WTC11 (cell line): Measurements from ENCODE around the gene CSHL1. TPM values are rescaled to one million over a fixed set of nuclear protein-coding genes. Genes with fewer than 3 reads are reported as not detected.

Experiments
- ATAC-seq: fragments of 200-7000 bp; cut with Tn5 transposase; 2 replicates; pipeline ENCODE4 v1.10.0; 2021; ENCODE audit warnings: mild to moderate bottlenecking, moderate library complexity
- CTCF ChIA-PET: fragments of 300-600 bp; sonication (Branson Sonifier 250); formaldehyde crosslinking; loops from one replicate; lab custom pipeline; 2021; ENCODE audit warnings: antibody characterized with exemption; lab: Charles Lee
- POLR2A ChIA-PET: fragments of 350-600 bp; sonication (Branson Sonifier 250); formaldehyde crosslinking; loops from one replicate; lab custom pipeline; 2021; ENCODE audit warnings: antibody characterized with exemption; lab: Charles Lee
- DNase-seq: peaks from one replicate; pipeline ENCODE4 v3.0.0; 2021; ENCODE audit warnings: low spot score
- H3K27ac Mint-ChIP-seq: 2 replicates; pipeline ENCODE4 v1.8.0; 2021; ENCODE audit warnings: mixed read lengths
- H3K27me3 Mint-ChIP-seq: 2 replicates; pipeline ENCODE4 v1.8.0; 2021; ENCODE audit warnings: low read depth, mild to moderate bottlenecking, moderate library complexity, mixed read lengths
- H3K36me3 Mint-ChIP-seq: 2 replicates; pipeline ENCODE4 v1.8.0; 2021; ENCODE audit warnings: mixed read lengths
- H3K4me1 Mint-ChIP-seq: 2 replicates; pipeline ENCODE4 v1.8.0; 2022; ENCODE audit warnings: mixed read lengths
- H3K4me3 Mint-ChIP-seq: 2 replicates; pipeline ENCODE4 v1.8.0; 2021; ENCODE audit warnings: mild to moderate bottlenecking, moderate library complexity, mixed read lengths
- H3K9me3 Mint-ChIP-seq: 2 replicates; pipeline ENCODE4 v1.8.0; 2021; ENCODE audit warnings: mixed read lengths
- CBFB ChIP-seq: sonication (generic); formaldehyde crosslinking; IDR thresholded peaks from 2 replicates; pipeline ENCODE4 v1.8.1; 2022; ENCODE audit warnings: mild to moderate bottlenecking, low read depth, missing genetic modification reagents
- CREB1 ChIP-seq: sonication (generic); formaldehyde crosslinking; IDR thresholded peaks from 2 replicates; pipeline ENCODE4 v1.8.0; 2023; ENCODE audit warnings: mild to moderate bottlenecking, missing genetic modification reagents
- FOXK1 ChIP-seq: sonication (generic); formaldehyde crosslinking; IDR thresholded peaks from 2 replicates; pipeline ENCODE4 v1.8.0; 2022; ENCODE audit warnings: mild to moderate bottlenecking, moderate library complexity, missing genetic modification reagents
- HMGA2 ChIP-seq: fragments of 250-450 bp; sonication (Bioruptor Pico); IDR thresholded peaks from 2 replicates; pipeline ENCODE4 v1.4.0; 2021; ENCODE audit warnings: mild to moderate bottlenecking, moderate library complexity
- NFE2L1 ChIP-seq: sonication (generic); formaldehyde crosslinking; IDR thresholded peaks from 2 replicates; pipeline ENCODE4 v1.8.1; 2023; ENCODE audit warnings: missing genetic modification reagents
- NFYB ChIP-seq: sonication (generic); formaldehyde crosslinking; conservative IDR thresholded peaks from 2 replicates; pipeline ENCODE4 v1.8.0; 2022; ENCODE audit warnings: low read depth, missing genetic modification reagents
- NR3C1 ChIP-seq: sonication (generic); formaldehyde crosslinking; conservative IDR thresholded peaks from 2 replicates; pipeline ENCODE4 v1.8.1; 2023; ENCODE audit warnings: low read depth, mild to moderate bottlenecking, missing genetic modification reagents
- OVOL2 ChIP-seq: fragments of 250-450 bp; sonication (Bioruptor Pico); IDR thresholded peaks from 2 replicates; pipeline ENCODE4 v1.9.0; 2021; ENCODE audit warnings: mild to moderate bottlenecking, borderline replicate concordance
- PRDM15 ChIP-seq: sonication (generic); formaldehyde crosslinking; IDR thresholded peaks from 2 replicates; pipeline ENCODE4 v1.8.0; 2022; ENCODE audit warnings: missing genetic modification reagents
- PRRX2 ChIP-seq: fragments of 250-450 bp; sonication (Bioruptor Pico); IDR thresholded peaks from 2 replicates; pipeline ENCODE4 v1.8.0; 2021; ENCODE audit warnings: mild to moderate bottlenecking
- RORB ChIP-seq: fragments of 250-450 bp; sonication (Bioruptor Pico); IDR thresholded peaks from 2 replicates; pipeline ENCODE4 v1.9.0; 2021; ENCODE audit warnings: mild to moderate bottlenecking
- SMAD4 ChIP-seq: sonication (generic); formaldehyde crosslinking; IDR thresholded peaks from 2 replicates; pipeline ENCODE4 v1.8.0; 2022; ENCODE audit warnings: mild to moderate bottlenecking, missing genetic modification reagents
- TEAD1 ChIP-seq: sonication (generic); formaldehyde crosslinking; IDR thresholded peaks from 2 replicates; pipeline ENCODE4 v1.8.0; 2022; ENCODE audit warnings: mild to moderate bottlenecking, missing genetic modification reagents
- TEAD4 ChIP-seq: sonication (generic); formaldehyde crosslinking; IDR thresholded peaks from 2 replicates; pipeline ENCODE4 v1.8.0; 2022; ENCODE audit warnings: mild to moderate bottlenecking, missing genetic modification reagents
- ZNF138 ChIP-seq: sonication (generic); formaldehyde crosslinking; conservative IDR thresholded peaks from 2 replicates; pipeline ENCODE4 v1.8.1; 2022; ENCODE audit warnings: mild to moderate bottlenecking, moderate library complexity, missing genetic modification reagents
- ZNF263 ChIP-seq: sonication (generic); formaldehyde crosslinking; IDR thresholded peaks from 2 replicates; pipeline ENCODE4 v1.8.1; 2022; ENCODE audit warnings: low read depth, mild to moderate bottlenecking, moderate library complexity, missing genetic modification reagents
- ZNF416 ChIP-seq: fragments of 250-450 bp; sonication (Bioruptor Pico); IDR thresholded peaks from 2 replicates; pipeline ENCODE4 v1.9.0; 2021; ENCODE audit warnings: mild to moderate bottlenecking, inconsistent platforms
- total RNA-seq: library from RNA; stranded (reverse); gene quantifications from 3 replicates; pipeline ENCODE4 v1.2.3, GENCODE V29; 2021
- TF ChIP-seq, protein P1 (sequence below): sonication (generic); formaldehyde crosslinking; IDR thresholded peaks from 2 replicates; pipeline ENCODE4 v1.8.1; 2022; ENCODE audit warnings: low read depth, missing genetic modification reagents, borderline replicate concordance
- TF ChIP-seq, protein P2 (sequence below): sonication (generic); formaldehyde crosslinking; IDR thresholded peaks from 2 replicates; pipeline ENCODE4 v1.8.0; 2022; ENCODE audit warnings: mild to moderate bottlenecking, missing genetic modification reagents
- TF ChIP-seq, protein P3 (sequence below): sonication (generic); formaldehyde crosslinking; IDR thresholded peaks from 2 replicates; pipeline ENCODE4 v1.8.1; 2023; ENCODE audit warnings: mild to moderate bottlenecking, missing genetic modification reagents
- TF ChIP-seq, protein P4 (sequence below): fragments of 200-600 bp; IDR thresholded peaks from 2 replicates; pipeline ENCODE4 v1.8.0; 2022; ENCODE audit warnings: antibody characterized with exemption

The CSHL1 gene
- total RNA-seq, 1 experiment from 2014 or later: not detected

- H3K4me1 Mint-ChIP-seq: peaks cover 22% of the 10 kb centered on the region
- TF ChIP-seq FOXK1 (CRISPR knock-in tag): no peak
- TF ChIP-seq, protein P1, sequence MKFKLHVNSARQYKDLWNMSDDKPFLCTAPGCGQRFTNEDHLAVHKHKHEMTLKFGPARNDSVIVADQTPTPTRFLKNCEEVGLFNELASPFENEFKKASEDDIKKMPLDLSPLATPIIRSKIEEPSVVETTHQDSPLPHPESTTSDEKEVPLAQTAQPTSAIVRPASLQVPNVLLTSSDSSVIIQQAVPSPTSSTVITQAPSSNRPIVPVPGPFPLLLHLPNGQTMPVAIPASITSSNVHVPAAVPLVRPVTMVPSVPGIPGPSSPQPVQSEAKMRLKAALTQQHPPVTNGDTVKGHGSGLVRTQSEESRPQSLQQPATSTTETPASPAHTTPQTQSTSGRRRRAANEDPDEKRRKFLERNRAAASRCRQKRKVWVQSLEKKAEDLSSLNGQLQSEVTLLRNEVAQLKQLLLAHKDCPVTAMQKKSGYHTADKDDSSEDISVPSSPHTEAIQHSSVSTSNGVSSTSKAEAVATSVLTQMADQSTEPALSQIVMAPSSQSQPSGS (CRISPR knock-in tag): no peak
- no peak for TF ChIP-seq ZNF263 (CRISPR knock-in tag)
- TF ChIP-seq CBFB (CRISPR knock-in tag): no peak
- no peak for TF ChIP-seq PRDM15
- TF ChIP-seq PRRX2 (CRISPR knock-in tag): no peak
- no peak for TF ChIP-seq TEAD4 (CRISPR knock-in tag)
- H3K27me3 Mint-ChIP-seq: no peaks in the 10 kb centered on the region; the same call in 1 of the 2 replicates
- H3K9me3 Mint-ChIP-seq: no peaks in the 10 kb centered on the region
- no peak overlapping the region for H3K4me3 Mint-ChIP-seq
- no peak overlapping the region for H3K27ac Mint-ChIP-seq
- ChIA-PET POLR2A (no interaction called here), CTCF (interaction anchor here (1.0 to 6.3 kb wide), 6 partner anchors 13 to 349 kb away, joined by 3 to 87 read pairs (median 16); partner anchors contain the start of genes CSHL1 and GH1)
- no peak for DNase-seq
- H3K36me3 Mint-ChIP-seq: no peaks in the 10 kb centered on the region
- no peak for ATAC-seq
These were observed 22.5 kb upstream of the CSHL1 start for GRCh38 chr17:63933598-63933997.

DNA sequence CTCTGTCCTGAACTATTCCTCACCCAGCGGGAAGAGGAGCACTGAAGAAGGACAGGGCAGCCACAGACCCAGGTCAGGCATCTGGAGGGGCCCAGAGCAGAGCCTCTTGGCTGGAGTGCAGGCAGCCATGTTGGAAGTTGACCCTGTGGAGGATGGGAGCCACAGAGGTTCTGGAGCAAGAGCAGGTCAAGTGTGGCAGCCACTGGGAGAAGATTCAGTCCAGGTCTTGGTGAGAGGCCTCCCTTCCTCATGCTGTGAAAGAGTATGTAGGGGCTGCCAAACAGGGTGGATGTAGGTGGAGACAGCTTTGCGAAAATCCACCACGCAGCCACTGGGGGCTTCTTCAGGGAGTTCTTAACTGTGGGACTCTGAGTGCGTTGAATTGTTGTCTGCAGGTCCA is 21.7 kb upstream of the CSHL1 start:
- DNase-seq (no peak), ATAC-seq (no peak)
- H3K36me3 Mint-ChIP-seq: no peaks in the 10 kb centered on the region
- ChIA-PET CTCF (interaction anchor here (1.0 to 6.3 kb wide), 7 partner anchors 10 to 201 kb away, joined by 3 to 87 read pairs (median 5); partner anchors contain the start of gene GH1), POLR2A (interaction anchor here (0.8 kb wide), 1 partner anchor 14 kb away, joined by 3 read pairs; no protein-coding TSS in a partner anchor)
- peaks cover 22% of the 10 kb centered on the region for H3K4me1 Mint-ChIP-seq
- no peak overlapping the region for H3K27ac Mint-ChIP-seq
- TF ChIP-seq NFYB (CRISPR knock-in tag) (no peak), NFE2L1 (CRISPR knock-in tag) (no peak), RORB (CRISPR knock-in tag) (no peak), HMGA2 (CRISPR knock-in tag) (no peak), OVOL2 (CRISPR knock-in tag) (no peak), SMAD4 (CRISPR knock-in tag) (no peak), ZNF416 (no peak), TEAD1 (no peak)
- TF ChIP-seq, protein P2, sequence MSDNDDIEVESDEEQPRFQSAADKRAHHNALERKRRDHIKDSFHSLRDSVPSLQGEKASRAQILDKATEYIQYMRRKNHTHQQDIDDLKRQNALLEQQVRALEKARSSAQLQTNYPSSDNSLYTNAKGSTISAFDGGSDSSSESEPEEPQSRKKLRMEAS: no peak
- H3K27me3 Mint-ChIP-seq: no peaks in the 10 kb centered on the region; the same call in 1 of the 2 replicates
- H3K9me3 Mint-ChIP-seq: no peaks in the 10 kb centered on the region
- no peak overlapping the region for H3K4me3 Mint-ChIP-seq

GRCh38 chr17:63931981-63932561 is 21.0 kb upstream of the CSHL1 start, which contains the start of gene CD79B:
CD79B (minus strand) TSS chr17:63932331; CDS start chr17:63932261, 70 bp downstream.
- no peak within 1 kb of the TSS for H3K27ac Mint-ChIP-seq
- TF ChIP-seq, protein P3, sequence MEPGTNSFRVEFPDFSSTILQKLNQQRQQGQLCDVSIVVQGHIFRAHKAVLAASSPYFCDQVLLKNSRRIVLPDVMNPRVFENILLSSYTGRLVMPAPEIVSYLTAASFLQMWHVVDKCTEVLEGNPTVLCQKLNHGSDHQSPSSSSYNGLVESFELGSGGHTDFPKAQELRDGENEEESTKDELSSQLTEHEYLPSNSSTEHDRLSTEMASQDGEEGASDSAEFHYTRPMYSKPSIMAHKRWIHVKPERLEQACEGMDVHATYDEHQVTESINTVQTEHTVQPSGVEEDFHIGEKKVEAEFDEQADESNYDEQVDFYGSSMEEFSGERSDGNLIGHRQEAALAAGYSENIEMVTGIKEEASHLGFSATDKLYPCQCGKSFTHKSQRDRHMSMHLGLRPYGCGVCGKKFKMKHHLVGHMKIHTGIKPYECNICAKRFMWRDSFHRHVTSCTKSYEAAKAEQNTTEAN (CRISPR knock-in tag): no peak
- TF ChIP-seq ZNF138 (no peak), NR3C1 (CRISPR knock-in tag) (no peak), CREB1 (CRISPR knock-in tag) (no peak), CBFB (CRISPR knock-in tag) (no peak)
- TF ChIP-seq, protein P4, sequence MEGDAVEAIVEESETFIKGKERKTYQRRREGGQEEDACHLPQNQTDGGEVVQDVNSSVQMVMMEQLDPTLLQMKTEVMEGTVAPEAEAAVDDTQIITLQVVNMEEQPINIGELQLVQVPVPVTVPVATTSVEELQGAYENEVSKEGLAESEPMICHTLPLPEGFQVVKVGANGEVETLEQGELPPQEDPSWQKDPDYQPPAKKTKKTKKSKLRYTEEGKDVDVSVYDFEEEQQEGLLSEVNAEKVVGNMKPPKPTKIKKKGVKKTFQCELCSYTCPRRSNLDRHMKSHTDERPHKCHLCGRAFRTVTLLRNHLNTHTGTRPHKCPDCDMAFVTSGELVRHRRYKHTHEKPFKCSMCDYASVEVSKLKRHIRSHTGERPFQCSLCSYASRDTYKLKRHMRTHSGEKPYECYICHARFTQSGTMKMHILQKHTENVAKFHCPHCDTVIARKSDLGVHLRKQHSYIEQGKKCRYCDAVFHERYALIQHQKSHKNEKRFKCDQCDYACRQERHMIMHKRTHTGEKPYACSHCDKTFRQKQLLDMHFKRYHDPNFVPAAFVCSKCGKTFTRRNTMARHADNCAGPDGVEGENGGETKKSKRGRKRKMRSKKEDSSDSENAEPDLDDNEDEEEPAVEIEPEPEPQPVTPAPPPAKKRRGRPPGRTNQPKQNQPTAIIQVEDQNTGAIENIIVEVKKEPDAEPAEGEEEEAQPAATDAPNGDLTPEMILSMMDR: no peak
- TF ChIP-seq, protein P1 (CRISPR knock-in tag): no peak

More at GRCh38 chr17:63931981-63932561, 21.0 kb upstream of the CSHL1 start, which contains the start of gene CD79B:
- H3K4me1 Mint-ChIP-seq: peaks cover 18% of the 10 kb centered on the region
- ATAC-seq (no peak), DNase-seq (no peak)
- H3K9me3 Mint-ChIP-seq: no peaks in the 10 kb centered on the region
- POLR2A ChIA-PET: interaction anchor here (0.8 kb wide), 1 partner anchor 15 kb away, joined by 3 read pairs; no protein-coding TSS in a partner anchor
- no peaks in the 10 kb centered on the region; the same call in 1 of the 2 replicates for H3K27me3 Mint-ChIP-seq
- H3K36me3 Mint-ChIP-seq: no peaks in the 10 kb centered on the region
- H3K4me3 Mint-ChIP-seq: no peak within 1 kb of the TSS
- CTCF ChIA-PET: interaction anchor here (1.0 to 6.3 kb wide), 8 partner anchors 9 to 202 kb away, joined by 3 to 87 read pairs (median 10); partner anchors contain the start of genes CSHL1 and GH1
